ENCODE measurements around the gene VWA7.

VWA7 gene

DNA sequence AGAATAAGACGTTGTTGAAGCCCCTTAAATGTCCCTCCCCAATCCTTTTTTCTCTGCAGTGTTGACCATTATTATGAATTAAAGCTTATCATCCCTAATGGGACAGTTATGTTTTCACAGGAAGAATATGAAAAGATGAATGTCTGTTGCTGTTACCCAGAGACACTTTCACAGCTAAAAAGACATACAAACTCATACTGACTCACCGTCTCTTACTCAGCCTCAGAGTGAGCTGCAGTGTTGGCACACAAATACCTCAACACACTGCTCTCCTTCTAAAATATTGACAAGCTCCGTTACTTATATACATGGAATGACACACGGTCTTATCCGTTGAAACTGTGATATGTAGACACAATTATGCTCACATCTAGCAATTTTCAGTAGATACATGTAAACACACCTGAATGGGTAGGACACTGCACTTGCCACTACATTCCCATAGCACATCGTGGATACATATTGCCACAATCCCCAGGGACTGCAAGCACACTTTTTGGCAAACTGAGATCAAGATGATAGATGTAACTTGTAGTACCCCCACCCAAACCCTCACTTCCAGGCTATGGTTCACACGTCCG lies 24.3 kb downstream of the VWA7 start:
- DNase-seq (ENCODE audit: low read depth): no peak

DNA sequence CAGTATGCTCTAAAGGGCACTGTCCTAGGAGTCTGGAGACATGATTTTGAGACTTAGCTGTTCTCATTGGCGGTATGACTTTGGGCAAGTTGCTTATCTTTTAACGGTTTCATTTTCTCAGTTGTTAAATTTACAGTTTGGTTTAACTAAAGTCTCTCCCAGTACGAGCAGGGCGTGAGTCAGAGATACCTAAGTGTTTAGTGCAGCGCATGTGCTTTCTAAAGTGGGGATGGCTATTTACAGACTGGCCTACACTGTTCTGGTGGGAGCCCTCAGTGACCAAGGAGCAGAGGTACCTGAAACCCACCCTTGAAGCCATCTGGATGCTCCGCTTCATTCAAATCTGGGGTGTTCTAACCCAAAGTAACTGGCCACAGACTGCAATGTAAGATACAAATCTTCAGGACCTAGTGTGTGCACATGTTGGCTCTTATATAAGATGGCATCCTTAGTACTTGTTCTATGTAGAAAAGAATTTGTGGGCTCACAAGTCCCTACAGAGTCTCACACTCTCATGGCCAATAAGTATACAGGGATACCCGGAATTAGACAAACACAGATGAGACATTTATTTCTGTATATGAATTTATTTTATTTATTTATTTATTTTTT lies 26.6 kb downstream of the VWA7 start:
- DNase-seq (ENCODE audit: low read depth): no peak

GRCh38 chr6:31749301-31750036 lies 27.7 kb downstream of the VWA7 start:
- no peak for DNase-seq (ENCODE audit: low read depth)

- no peak for DNase-seq (ENCODE audit: low read depth)
Observed at GRCh38 chr6:31744422-31744821, 32.7 kb downstream of the VWA7 start.

DNA sequence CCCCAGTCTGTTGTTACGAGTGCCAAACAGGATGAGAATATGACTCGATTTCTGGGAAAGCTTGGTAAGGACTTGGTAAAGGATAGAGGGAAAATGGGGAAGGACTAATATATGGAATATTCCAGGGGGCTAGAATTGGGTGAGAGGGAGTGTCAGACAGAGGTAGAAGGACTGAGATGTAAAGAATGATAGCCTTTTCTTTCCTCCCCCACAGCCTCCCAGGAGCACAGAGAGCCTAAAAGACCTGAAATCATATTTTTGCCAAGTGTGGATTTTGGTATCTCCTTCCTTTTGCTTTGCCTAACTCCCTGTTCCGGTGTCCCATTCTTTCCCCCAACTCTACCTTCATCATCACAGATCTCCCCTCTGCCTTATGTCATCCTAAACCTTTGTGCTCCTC lies 34.2 kb downstream of the VWA7 start:
- DNase-seq (ENCODE audit: low read depth): no peak

GRCh38 chr6:31741815-31742214 lies 35.3 kb downstream of the VWA7 start:
- DNase-seq (ENCODE audit: low read depth): no peak

DNA sequence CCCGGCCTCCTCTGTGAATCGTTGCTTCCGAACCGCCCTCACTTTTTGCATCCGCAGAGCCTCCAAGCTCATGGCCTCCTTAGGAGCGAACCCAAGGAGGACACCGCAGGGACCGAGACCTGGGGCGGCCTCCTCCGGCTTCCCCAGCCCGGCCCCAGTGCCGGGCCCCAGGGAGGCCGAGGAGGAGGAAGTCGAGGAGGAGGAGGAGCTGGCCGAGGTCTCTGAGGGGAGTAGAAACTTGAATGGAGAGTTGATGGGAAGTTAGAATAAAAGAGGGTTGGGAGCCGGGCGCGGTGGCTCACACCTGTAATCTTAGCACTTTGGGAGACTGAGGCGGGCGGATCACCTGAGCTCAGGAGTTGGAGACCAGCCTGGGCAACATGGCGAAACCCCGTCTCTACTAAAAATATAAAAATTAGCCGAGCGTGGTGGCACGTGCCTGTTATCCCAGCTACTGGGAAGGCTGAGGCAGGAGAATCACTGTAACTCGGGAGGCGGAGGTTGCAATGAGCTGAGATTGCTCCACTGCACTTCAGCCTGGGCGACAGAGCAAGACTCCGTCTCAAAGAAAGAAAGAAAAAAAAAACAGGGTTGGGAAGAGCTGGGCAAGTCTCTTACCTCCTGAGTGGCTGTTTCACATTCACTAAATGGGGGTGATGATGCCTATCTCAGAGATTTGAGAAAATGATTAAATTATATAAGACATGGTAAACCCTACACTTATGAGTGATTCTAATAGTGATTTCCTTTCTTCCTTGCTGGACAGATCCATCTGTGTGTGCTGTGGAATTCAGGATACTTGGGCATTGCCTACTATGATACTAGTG lies 36.5 kb downstream of the VWA7 start:
- DNase-seq (ENCODE audit: low read depth): no peak

- peak; percentile 92 for DNase-seq (ENCODE audit: low read depth)
Observed at GRCh38 chr6:31739639-31740396, 37.3 kb downstream of the VWA7 start, which contains the start of gene MSH5. MSH5 (plus strand) TSS chr6:31740005; CDS start chr6:31740467, 462 bp downstream.

DNA sequence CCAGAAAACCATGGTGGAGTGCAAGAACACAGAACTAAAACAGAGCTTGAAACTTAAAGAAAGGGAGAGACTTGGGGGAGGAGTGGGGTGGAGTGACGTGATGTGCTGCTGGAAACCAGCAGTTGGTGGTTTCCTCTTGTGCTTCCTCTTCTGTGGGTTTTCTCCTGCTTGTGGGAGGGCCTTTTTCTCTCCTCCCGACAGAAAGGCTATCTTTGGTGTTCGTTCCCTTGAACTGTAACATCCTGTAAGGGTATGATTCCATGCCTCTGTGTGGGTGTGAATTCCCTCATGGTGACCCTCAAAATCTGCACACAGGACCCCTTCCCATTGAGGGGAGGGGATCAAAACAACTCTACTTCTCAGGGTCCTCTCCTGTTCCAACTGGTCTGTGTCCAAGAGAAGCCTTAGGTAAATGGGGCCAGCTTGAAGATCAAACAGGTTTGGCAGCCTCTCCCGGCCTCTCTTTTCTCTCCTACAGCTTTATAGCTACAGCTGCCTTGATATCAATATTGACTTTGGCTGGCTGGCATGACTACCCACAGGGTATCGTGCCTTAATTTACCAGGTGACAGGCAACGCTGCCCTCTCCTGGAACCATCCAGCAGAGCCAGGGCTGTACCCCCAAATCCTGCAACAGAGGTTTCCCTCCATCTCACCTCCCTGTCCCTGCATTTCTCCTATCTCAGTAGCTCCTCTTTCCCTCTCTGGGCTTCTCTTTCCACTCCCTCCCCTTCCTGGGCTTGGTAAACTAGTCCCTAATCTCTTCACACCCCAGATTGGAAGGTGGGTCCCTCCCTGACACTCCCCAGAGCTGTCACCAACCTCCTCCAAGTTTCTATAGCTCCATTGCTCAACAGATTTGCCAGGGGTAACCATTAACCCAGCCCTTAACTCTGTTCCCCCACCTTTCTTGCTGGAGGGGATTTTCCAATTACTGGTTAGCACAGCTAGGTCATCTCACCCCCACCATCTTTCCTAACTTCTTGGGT lies 38.8 kb downstream of the VWA7 start:
- DNase-seq (ENCODE audit: low read depth): peak; percentile 52

- no peak for DNase-seq (ENCODE audit: low read depth)
Observed at GRCh38 chr6:31737315-31737990, 39.7 kb downstream of the VWA7 start.

DNA sequence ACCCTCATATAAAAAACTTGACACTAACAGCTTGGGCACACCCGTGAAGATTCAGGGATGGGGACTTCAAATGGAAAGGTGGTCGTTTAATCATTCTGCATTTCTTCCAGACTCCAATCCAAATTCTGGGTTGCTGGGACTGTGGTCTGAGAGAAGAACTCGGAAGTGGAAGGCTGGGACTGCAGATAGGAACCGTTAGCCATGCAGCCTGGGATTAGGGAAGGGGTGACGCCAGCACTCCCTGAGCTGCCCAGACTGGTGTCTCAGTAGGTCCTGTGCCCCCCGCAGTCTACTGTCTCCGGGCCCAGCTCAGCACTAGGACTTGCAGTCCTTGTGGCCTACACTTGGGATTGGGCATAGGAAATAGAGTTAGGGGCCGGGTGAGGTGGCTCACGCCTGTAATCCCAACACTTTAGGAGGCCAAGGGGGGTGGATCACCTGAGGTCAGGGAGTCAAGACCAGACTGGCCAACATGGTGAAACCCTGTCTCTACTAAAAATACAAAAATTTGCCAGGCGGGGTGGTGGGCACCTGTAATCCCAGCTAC lies 40.3 kb downstream of the VWA7 start:
- no peak for DNase-seq (ENCODE audit: low read depth)

GRCh38 chr6:31736021-31736767 lies 40.9 kb downstream of the VWA7 start, which contains the start of gene CLIC1:
CLIC1 (minus strand) TSS chr6:31736530; CDS start chr6:31736300, 230 bp downstream.
- peak; percentile 61 for DNase-seq (ENCODE audit: low read depth)

DNA sequence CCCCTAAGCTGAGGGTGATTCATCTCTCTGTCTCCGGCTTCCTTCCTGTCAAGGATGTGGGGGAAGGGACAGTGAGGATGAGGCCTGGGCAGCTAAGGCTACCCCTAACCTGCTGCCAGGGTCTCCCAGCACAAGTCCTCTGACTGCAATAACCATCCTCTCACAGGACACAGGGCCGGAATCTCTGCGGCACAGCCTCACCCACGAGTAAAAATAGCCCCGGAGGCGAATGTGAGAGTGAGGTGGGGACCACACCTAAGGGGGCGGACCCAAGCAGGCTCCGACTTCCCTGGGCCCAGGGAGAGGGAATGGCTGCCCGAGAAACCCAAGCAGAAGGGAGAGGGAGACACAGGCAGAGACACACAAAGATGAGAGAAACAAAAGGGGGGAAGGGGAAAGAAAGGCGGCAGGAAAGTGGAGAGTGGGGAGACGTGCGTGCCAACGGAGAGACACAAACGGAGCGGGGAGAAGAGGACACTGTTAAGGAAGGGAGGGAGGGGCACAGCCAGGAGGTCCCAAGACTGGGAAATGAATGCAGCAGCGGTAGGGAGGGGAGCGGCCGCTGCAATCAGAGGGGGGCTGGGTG lies 42.2 kb downstream of the VWA7 start:
- DNase-seq (ENCODE audit: low read depth): peak; percentile 42

GRCh38 chr6:31734247-31734820 lies 42.8 kb downstream of the VWA7 start:
- DNase-seq (ENCODE audit: low read depth): no peak

GRCh38 chr6:31733734-31734133 lies 43.4 kb downstream of the VWA7 start:
- DNase-seq (ENCODE audit: low read depth): no peak

DNA sequence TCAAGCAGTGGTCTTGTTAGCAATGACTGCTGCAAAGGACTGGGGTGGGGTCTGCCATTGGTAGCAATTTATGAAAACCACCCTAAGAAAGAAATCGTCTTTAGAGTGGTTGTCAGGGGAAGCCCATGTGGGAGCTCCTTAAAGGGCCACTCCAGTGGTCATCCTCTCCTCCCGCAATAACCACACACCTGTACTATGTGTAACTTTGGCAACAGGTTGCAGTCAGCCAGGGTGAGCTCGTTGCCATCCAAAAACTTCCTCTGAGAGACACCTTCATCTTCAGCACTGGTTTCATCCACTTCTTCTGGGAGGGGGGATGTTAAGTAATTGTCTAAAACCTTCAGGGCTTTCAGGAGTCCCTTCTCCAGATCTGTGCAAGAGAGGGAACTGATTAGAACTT lies 45.1 kb downstream of the VWA7 start:
- DNase-seq (ENCODE audit: low read depth): no peak

DNA sequence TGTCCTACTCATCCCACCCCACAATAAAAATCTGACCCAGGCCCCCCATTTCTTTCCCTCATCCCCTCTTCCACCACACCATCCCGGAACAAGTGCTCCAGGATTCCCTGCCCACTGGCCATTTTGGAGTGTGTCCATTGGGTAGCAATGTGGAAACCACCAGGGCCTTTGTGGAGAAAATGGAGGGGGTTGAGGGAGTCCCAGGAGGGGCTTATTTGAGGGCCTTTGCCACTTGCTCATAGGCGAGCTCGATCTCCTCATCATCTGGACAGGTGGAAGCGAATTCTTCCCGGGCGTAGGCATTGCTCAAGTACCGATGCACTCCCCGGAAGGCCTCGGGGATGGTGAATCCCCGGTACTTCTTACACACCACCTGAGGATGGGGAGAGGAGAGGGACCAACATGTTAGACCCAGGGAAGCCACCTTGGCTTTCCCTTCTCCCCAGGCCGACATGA lies 46.5 kb downstream of the VWA7 start:
- no peak for DNase-seq (ENCODE audit: low read depth)
